Memory B cell (primary cell): ENCODE measurements around the gene GPR142.

Source experiments
- ATAC-seq: fragments of 150-1000 bp; cut with Tn5 transposase; 2 replicates; pipeline ENCODE4 v1.10.0; 2021; ENCODE audit warnings: low read depth, mild to moderate bottlenecking, moderate library complexity
- DNase-seq, 2 donors: peaks; one replicate each; pipeline ENCODE4 v3.0.0; 2022; ENCODE audit warnings: low spot score in 2 of 2
- H3K27ac Mint-ChIP-seq: one replicate; pipeline ENCODE4 v1.8.0; 2022; ENCODE audit warnings: mild to moderate bottlenecking, moderate library complexity, mixed read lengths
- H3K27me3 Mint-ChIP-seq: one replicate; pipeline ENCODE4 v1.8.0; 2022; ENCODE audit warnings: mixed read lengths
- H3K36me3 Mint-ChIP-seq: one replicate; pipeline ENCODE4 v1.8.0; 2022; ENCODE audit warnings: mild to moderate bottlenecking, mixed read lengths
- H3K4me1 Mint-ChIP-seq: one replicate; pipeline ENCODE4 v1.8.0; 2022; ENCODE audit warnings: mixed read lengths
- H3K4me3 Mint-ChIP-seq: one replicate; pipeline ENCODE4 v1.8.0; 2022; ENCODE audit warnings: mild to moderate bottlenecking, moderate library complexity, mixed read lengths
- H3K9me3 Mint-ChIP-seq: one replicate; pipeline ENCODE4 v1.8.0; 2022; ENCODE audit warnings: mixed read lengths

The GPR142 gene

DNA sequence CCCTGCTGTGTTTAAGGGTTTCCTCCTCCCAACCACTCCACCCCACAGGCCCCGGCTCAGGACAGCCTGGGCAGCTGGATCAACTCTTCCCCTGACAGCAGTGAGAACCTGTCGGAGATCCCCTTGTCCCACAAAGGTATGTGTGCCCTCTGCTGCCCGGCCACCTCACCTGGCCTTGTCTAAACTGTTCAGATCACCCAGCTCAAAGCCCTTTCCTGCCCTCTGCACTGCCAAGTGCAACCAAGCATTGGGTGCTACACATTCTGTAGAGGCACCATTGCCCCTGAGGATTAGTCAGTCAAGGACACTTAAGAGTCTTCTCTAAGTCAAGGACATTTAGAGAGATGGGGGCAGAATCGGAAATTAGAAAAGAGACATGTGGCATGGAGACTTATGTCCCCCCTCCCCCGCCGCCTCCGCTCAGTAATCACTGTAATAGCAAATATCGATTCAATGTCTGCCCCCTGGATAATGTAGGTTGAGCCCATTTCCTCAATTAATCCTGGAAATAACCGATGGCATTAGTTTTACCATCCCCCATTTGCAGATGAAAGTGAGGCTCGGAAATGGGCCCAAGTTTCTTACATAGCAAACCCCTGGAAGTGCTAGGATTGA is 13.8 kb upstream of the GPR142 start:
- no peak for ATAC-seq
- no peaks in the 10 kb centered on the region for H3K4me1 Mint-ChIP-seq
- no peak overlapping the region for H3K4me3 Mint-ChIP-seq
- H3K27me3 Mint-ChIP-seq: peaks cover 25% of the 10 kb centered on the region
- H3K36me3 Mint-ChIP-seq: no peaks in the 10 kb centered on the region
- H3K9me3 Mint-ChIP-seq: no peaks in the 10 kb centered on the region
- H3K27ac Mint-ChIP-seq: no peak overlapping the region
- DNase-seq: no peak

DNA sequence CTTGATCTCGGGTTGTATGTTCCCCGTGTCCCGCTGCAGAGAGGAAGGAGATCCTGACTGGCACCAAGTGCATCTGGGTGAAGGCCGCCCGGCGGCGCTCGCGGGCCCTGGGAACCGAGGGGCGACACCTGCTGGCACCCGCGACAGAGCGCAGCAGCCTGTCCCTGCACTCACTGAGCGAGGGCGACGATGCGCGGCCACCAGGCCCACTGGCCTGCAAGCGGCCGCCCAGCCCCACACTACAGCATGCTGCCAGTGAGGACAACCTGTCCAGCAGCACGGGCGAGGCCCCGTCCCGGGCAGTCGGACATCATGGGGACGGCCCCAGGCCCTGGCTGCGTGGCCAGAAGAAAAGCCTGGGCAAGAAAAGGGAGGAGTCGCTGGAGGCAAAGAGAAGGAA is 13.2 kb upstream of the GPR142 start:
- Mint-ChIP-seq H3K36me3 (no peaks in the 10 kb centered on the region), H3K9me3 (no peaks in the 10 kb centered on the region), H3K27me3 (peaks cover 28% of the 10 kb centered on the region), H3K4me1 (no peaks in the 10 kb centered on the region), H3K27ac (no peak overlapping the region), H3K4me3 (no peak overlapping the region)
- peak; percentile 56 for ATAC-seq
- peak in 1 of 2 donors; percentile 21 for DNase-seq

DNA sequence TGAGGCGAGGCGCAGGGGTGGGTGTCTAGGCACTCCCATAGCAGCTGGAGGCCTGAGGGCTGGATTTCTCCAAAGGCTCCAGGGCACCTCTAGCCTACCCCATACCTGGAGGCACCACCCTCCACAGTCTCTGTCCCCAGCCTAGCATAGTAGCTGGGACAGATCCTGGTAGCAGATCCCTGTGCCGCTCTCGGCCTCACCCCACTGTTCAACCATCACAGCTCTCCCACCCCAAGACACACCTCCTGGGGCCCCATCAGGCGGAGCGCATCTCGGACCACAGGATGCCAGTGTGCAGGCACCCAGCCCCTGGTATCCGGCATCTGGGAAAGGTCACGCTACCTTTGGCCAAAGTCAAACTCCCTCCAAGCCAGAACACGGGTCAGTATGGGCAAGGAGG is 12.7 kb upstream of the GPR142 start:
- no peak for ATAC-seq
- Mint-ChIP-seq H3K4me3 (no peak overlapping the region), H3K36me3 (no peaks in the 10 kb centered on the region), H3K27ac (no peak overlapping the region), H3K4me1 (no peaks in the 10 kb centered on the region), H3K9me3 (no peaks in the 10 kb centered on the region), H3K27me3 (peaks cover 28% of the 10 kb centered on the region)
- DNase-seq: no peak

DNA sequence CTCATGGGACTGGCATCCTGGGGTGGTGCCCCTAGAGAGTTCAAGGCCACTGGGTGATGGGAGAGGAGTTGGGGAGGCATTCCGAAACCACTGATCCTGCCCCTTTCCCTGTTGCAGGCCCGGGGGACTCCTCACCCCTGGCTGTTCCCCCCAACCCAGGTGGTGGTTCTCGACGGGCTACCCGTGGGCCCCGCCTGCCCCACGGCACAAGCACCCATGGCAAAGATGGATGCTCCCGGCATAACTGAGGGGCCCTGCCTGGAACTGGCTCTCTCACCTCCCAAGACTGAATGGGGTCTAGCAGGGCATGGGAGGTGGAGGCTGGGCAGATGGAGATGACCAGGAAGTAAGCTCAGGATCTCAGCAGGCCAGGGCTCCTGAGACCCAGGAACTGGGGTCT is 12.2 kb upstream of the GPR142 start:
- H3K9me3 Mint-ChIP-seq: no peaks in the 10 kb centered on the region

DNA sequence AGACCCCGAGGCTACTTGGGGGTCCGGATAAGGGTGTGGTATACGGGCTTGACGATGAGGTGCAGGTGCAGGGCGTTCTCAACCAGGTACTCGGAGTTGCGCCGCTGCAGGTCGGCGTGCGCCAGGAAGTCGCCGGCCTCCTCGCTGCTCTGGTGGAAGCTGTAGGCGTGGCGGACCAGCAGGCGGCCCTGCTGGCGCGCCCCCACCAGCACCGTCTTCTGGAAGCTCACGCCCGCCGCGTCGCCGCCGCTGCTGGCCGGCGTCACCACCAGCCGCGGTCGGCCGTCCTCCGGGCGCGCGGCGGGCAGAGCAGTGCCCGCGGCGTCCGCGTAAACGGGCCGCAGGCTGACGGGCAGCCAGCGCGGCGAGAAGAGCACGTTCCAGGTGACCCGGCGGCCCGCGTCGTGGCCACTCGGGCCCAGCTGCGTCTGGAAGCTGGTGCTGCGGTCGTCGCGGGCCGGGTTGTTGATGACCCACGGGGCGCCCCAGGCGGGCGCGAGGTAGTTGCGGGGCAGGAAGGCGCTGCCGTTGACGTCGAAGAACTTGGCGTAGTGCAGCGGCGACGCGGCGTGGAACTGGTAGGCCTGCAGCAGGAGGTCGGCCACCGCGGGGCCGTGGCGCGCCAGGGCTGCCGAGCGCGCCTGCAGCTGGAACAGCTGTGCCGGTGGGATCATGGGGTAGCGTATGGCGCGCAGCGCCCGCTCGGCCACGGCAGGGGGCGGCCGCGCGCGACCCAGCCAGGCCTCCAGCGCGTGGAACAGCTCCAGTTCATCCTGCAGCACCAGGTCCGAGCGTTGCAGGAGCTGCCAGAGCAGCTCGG is 10.4 kb upstream of the GPR142 start:
- no peak overlapping the region for H3K4me3 Mint-ChIP-seq
- H3K4me1 Mint-ChIP-seq: no peaks in the 10 kb centered on the region
- no peak for ATAC-seq
- H3K9me3 Mint-ChIP-seq: no peaks in the 10 kb centered on the region
- H3K27me3 Mint-ChIP-seq: peaks cover 29% of the 10 kb centered on the region
- H3K36me3 Mint-ChIP-seq: no peaks in the 10 kb centered on the region
- DNase-seq: no peak
- H3K27ac Mint-ChIP-seq: no peak overlapping the region

More for the DNA sequence above, 12.2 kb upstream of the GPR142 start:
- no peak for ATAC-seq
- Mint-ChIP-seq H3K4me1 (no peaks in the 10 kb centered on the region), H3K27ac (no peak overlapping the region), H3K4me3 (no peak overlapping the region), H3K36me3 (no peaks in the 10 kb centered on the region), H3K27me3 (peaks cover 27% of the 10 kb centered on the region)
- no peak for DNase-seq

DNA sequence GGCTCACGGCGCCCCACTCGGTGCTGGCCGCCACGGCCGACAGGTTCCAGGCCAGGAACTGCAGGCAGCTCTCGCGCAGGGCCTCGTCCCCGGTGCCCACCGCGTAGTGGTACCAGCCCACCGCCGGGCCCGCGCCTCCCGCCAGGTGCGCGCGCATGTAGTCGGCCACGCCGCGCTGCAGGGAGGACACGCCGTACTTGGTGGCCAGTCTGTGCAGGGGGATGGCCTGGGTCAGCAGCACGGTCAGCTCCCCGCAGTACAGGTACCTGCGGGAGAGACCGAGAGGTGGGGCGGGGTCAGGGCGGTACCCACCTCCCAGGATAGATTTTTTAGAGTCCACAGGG is 9.9 kb upstream of the GPR142 start:
- H3K36me3 Mint-ChIP-seq: no peaks in the 10 kb centered on the region
- H3K4me1 Mint-ChIP-seq: no peaks in the 10 kb centered on the region
- H3K4me3 Mint-ChIP-seq: no peak overlapping the region
- H3K27ac Mint-ChIP-seq: no peak overlapping the region
- DNase-seq: no peak
- no peak for ATAC-seq
- no peaks in the 10 kb centered on the region for H3K9me3 Mint-ChIP-seq
- peaks cover 31% of the 10 kb centered on the region for H3K27me3 Mint-ChIP-seq

DNA sequence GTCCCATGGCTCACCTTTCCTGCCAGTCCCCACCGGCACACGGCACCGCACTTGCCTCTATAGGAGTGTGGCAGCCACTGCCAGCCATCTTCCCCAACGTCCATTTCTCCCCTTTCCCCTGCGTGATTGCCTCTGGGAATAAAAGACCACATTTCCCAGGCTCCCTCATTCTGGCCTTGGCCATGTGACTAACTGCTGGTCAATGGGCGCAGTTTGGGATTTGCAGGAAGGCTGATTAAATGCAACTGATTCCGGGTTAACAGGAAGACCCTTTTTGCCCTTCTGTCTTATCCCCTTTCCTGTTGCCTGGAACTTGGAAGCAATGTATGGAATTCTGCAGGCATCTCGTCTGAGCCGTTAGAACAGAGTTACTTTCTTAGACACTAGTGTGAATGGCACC is 8.6 kb upstream of the GPR142 start:
- Mint-ChIP-seq H3K4me3 (no peak overlapping the region), H3K27me3 (peaks cover 26% of the 10 kb centered on the region), H3K36me3 (no peaks in the 10 kb centered on the region), H3K4me1 (no peaks in the 10 kb centered on the region), H3K27ac (no peak overlapping the region), H3K9me3 (no peaks in the 10 kb centered on the region)
- ATAC-seq (no peak), DNase-seq (no peak)

DNA sequence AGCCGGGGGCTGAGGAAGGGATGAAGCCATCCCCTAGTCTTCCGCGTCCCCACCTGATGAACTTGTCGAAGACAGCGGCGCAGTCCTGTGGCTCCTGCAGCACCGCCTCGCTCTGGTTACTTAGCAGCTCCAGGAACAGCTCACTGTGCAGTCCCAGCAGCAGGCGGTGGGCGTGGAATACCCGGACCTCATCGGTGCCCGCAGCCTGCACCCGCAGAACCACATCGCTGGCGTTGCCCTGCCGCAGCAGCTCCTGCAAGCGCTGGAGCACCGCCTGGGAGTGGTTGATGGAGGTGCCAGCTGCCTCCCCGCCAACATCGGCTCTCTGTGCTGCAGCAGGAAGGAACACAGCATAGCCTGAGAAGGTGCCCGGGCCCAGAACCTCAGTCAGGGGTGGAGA is 7.4 kb upstream of the GPR142 start:
- no peaks in the 10 kb centered on the region for H3K36me3 Mint-ChIP-seq
- no peak overlapping the region for H3K4me3 Mint-ChIP-seq
- peaks cover 20% of the 10 kb centered on the region for H3K27me3 Mint-ChIP-seq
- no peaks in the 10 kb centered on the region for H3K9me3 Mint-ChIP-seq
- H3K27ac Mint-ChIP-seq: no peak overlapping the region
- H3K4me1 Mint-ChIP-seq: no peaks in the 10 kb centered on the region
- DNase-seq (no peak), ATAC-seq (no peak)

DNA sequence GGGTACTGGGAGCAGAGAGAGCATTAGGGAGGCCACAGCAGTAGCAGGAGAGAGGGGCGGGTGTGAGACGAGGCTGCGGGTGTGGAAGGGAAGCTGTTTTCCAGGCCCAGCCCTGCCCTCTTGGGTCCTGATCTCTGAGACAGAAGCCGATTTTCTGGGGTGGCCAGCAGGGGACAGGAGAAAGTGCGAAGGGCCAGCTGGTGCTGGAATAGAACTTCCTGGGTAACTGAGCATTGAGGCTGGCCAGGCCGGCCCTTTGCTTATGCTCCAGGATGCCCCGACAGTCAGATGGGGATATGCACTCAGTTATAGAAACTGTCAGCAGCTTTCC is 6.4 kb upstream of the GPR142 start:
- Mint-ChIP-seq H3K4me1 (no peaks in the 10 kb centered on the region), H3K27me3 (peaks cover 17% of the 10 kb centered on the region)
- no peak for ATAC-seq

DNA sequence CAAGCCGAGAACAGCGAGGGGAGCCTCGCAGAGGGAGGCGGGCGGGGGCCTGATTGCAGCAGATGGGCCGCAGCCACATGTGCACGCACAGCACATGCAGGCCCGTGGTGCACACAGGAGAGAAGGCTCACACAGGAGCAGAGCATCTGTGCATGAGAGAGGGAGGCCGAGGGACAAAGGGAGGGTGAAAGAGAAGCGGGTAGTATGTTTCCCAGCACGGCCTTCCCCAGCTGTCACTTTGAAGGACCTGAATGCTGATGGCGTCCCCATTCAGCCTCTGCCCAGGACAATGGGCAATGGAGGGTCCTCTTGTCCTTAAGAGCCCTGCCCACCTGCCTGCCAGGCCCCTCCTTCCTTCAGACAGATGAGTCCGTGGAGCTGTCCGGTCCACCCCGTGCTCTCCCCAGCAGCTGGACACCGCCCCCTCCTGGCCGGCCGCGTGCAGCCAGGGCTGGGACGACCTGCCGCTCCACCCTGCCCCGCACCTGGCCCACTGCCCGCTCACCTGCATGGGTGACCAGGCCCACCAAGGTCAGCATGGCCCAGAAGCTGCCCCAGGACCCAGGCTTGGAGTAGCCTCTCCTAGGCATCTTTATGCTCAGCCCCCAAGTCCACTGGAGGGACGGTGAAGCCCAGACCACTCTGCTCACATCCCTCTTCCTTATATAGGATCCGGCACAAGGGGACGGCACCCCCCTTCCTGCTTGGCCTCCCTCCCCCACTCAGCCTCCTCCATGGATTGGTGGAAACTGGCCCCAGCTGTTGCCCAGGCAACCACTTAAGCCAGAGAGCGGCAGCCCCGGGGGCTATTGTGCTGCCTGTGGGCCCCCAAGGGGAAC is 5.9 kb upstream of the GPR142 start, which contains the start of gene BTBD17:
Gene BTBD17 (minus strand): TSS at position 639 of the 839 bp plus-strand sequence. CDS start 49 bp downstream, at position 590.
- peaks cover 17% of the 10 kb centered on the region for H3K27me3 Mint-ChIP-seq
- no peak within 1 kb of the TSS for H3K4me3 Mint-ChIP-seq
- H3K4me1 Mint-ChIP-seq: no peaks in the 10 kb centered on the region
- DNase-seq (no peak), ATAC-seq (peak; percentile 37)
- no peaks in the 10 kb centered on the region for H3K36me3 Mint-ChIP-seq
- H3K27ac Mint-ChIP-seq: no peak within 1 kb of the TSS
- H3K9me3 Mint-ChIP-seq: no peaks in the 10 kb centered on the region

More for the DNA sequence above, 6.4 kb upstream of the GPR142 start:
- Mint-ChIP-seq H3K4me3 (no peak overlapping the region), H3K9me3 (no peaks in the 10 kb centered on the region), H3K36me3 (no peaks in the 10 kb centered on the region), H3K27ac (no peak overlapping the region)
- DNase-seq: no peak

DNA sequence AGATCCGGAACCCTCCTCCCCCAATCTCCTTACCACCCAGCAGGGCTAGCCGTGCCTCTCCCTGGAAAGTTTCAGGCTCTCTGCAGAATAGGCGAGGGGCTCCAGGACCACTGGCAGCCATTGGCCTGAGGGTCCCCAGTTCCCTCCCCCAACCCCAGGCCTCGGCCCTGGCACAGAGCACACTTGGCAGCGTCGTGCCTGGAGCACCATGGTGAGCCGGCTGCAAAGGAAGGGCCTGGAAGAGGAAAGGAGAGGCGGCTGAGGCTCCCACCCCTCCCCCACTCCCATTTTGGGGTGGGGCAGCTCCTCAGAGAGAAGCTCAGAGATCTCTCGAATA is 5.3 kb upstream of the GPR142 start:
- Mint-ChIP-seq H3K36me3 (no peaks in the 10 kb centered on the region), H3K9me3 (no peaks in the 10 kb centered on the region), H3K4me1 (no peaks in the 10 kb centered on the region), H3K27ac (no peak overlapping the region), H3K27me3 (peaks cover 18% of the 10 kb centered on the region), H3K4me3 (no peak overlapping the region)
- DNase-seq (no peak), ATAC-seq (no peak)

DNA sequence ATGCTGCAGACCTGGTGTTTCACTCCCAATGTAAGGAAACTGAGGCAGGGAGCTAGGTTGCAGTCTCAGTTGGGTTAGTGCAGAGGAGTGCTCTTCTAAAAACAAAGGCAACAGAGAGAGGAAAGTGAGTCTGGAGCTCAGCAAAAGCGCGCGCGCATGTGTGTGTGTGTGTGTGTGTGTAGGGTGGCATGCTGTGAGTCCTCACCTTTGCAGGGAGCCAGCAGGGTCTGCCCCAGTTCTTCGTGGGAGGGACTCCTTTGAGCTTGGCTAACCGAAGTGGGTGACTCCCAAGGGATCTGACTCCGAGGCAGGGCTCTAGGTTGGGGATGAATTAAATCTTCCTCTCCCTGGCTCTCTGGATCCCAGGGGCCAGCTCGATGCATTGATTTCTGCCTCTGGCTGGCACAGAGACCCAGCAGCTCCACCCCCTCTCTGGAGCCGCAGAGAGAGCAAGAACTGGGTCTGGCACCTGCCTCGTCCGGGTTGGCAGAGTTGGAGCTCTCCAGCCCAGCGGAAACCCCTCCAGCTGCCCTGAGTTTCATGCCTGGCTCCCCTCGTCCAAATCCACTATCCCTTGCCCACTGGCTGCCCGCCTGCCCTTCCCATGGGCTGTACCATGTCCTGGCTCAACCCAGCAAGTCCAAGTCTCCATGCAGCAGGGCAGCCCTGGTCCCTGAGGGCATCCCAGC is 4.4 kb upstream of the GPR142 start:
- ATAC-seq (no peak), DNase-seq (no peak)
- Mint-ChIP-seq H3K4me3 (no peak overlapping the region), H3K9me3 (no peaks in the 10 kb centered on the region), H3K4me1 (no peaks in the 10 kb centered on the region), H3K27ac (no peak overlapping the region), H3K27me3 (peaks cover 20% of the 10 kb centered on the region), H3K36me3 (no peaks in the 10 kb centered on the region)

DNA sequence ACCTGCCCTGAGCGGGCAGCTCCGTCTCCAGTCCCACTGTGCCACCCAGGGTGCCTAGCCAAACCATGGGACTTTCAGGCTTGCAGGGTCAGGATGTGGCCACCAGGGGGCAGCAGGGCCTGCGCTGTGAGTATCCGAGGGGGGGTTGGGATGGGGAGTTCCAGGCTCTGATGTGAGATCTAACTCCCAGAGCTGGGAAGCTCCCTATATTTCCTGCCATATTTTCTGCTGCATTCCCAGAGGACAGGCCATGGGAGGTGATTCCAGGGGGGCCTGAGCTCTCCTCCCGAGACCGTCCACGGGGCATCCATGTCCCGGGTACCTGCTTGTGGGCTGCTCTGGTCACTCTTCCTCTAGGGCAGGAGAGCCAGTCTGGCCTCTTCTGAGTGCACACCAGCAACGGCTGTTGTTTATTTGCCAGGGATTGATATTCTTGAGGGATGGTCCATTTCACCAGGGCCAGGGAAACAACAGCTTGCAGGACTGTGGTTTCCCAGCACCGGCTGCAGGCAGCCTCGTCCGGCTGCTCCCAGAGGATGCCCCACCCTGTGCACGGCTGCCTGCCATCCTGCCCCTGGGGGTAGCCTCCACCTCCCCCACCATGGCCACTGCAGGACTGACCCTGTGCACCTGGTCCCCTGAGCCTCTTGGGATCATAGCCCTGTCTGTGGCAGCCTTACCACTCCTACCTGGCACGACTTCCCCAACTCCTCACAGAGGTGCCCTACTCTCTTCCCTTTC is 1.2 kb downstream of the GPR142 start:
- no peaks in the 10 kb centered on the region for H3K36me3 Mint-ChIP-seq
- DNase-seq (peak; percentile 69 to 77), ATAC-seq (peak; percentile 81)
- H3K4me1 Mint-ChIP-seq: peaks cover 7% of the 10 kb centered on the region
- peak overlapping the region; percentile 45 for H3K4me3 Mint-ChIP-seq
- no peak overlapping the region for H3K27ac Mint-ChIP-seq
- H3K9me3 Mint-ChIP-seq: no peaks in the 10 kb centered on the region
- peaks cover 18% of the 10 kb centered on the region for H3K27me3 Mint-ChIP-seq
